ENCODE data around the gene RTN1. TPM values are rescaled to one million over a fixed set of nuclear protein-coding genes. Genes with fewer than 3 reads are reported as not detected.
A peak's percentile ranks its signal among the peaks of the same experiment; 100 is the strongest.

The RTN1 gene
- total and polyA plus RNA-seq, 7 donors: 1.2 to 25.7 (median 8.0) TPM

DNA sequence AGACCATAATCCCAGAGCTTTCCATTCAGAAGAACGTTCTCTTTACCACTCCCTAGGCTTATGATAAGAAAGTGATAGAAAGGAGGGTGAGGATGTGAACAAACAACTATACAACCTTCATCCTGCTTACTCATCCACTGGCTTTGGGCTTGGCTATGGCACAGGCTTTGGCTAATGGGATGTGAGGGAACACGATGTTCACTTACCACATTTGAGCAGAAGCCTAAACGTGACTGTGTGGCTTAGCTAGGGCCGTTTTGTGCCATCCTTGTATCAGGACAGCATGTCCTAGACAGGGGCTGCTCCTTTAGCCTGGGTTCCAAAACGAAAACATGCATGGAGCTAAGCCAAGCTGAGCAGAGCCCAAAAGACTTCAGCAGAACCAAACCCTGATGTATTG is 175.4 kb downstream of the RTN1 start:
- TF ChIP-seq EP300 (IDR thresholded peaks at IDR 0.05) (no peak), POLR2AphosphoS5 (IDR thresholded peaks at IDR 0.05) (no peak), POLR2A (IDR thresholded peaks at IDR 0.05) (no peak)
- TF ChIP-seq, protein P1, sequence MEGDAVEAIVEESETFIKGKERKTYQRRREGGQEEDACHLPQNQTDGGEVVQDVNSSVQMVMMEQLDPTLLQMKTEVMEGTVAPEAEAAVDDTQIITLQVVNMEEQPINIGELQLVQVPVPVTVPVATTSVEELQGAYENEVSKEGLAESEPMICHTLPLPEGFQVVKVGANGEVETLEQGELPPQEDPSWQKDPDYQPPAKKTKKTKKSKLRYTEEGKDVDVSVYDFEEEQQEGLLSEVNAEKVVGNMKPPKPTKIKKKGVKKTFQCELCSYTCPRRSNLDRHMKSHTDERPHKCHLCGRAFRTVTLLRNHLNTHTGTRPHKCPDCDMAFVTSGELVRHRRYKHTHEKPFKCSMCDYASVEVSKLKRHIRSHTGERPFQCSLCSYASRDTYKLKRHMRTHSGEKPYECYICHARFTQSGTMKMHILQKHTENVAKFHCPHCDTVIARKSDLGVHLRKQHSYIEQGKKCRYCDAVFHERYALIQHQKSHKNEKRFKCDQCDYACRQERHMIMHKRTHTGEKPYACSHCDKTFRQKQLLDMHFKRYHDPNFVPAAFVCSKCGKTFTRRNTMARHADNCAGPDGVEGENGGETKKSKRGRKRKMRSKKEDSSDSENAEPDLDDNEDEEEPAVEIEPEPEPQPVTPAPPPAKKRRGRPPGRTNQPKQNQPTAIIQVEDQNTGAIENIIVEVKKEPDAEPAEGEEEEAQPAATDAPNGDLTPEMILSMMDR (IDR thresholded peaks at IDR 0.05): no peak
- Histone ChIP-seq H3K4me3 (no peak overlapping the region), H3K9me3 (no peaks in the 10 kb centered on the region), H3K27me3 (no peaks in the 10 kb centered on the region), H3K36me3 (no peaks in the 10 kb centered on the region), H3K27ac (no peak overlapping the region), H3K4me1 (no peaks in the 10 kb centered on the region)
- intact Hi-C loops (cut with DNase I): no loop called here
- WGBS, 2 donors: 31 to 69% methylated on average over 5 of the region's 5 CpGs
- DNase-seq: no peak

DNA sequence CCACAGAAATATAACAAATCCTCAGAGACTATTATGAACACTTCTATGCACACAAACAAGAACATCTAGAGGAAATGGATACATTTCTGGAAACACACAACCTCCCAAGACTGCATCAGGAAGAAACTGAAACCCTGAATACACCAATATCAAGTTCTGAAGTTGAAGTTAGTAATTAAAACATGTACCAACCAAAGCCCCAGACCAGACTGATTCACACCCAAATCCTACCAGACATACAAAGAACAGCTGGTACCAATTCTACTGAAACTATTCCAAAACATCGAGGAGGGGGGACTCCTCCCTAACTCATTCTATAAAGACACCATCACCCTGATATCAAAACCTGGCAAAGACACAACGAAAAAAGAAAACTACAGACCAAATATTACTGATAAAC is 179.3 kb downstream of the RTN1 start:
- H3K36me3 ChIP-seq: no peaks in the 10 kb centered on the region
- H3K9me3 ChIP-seq: no peaks in the 10 kb centered on the region
- intact Hi-C loops (cut with DNase I): no loop called here
- H3K4me1 ChIP-seq: no peaks in the 10 kb centered on the region
- no peak overlapping the region for H3K4me3 ChIP-seq
- no peak overlapping the region for H3K27ac ChIP-seq
- 60 to 72% methylated on average over 2 of the region's 2 CpGs for WGBS, 2 donors
- no peaks in the 10 kb centered on the region for H3K27me3 ChIP-seq
- TF ChIP-seq EP300 (IDR thresholded peaks at IDR 0.05) (no peak), POLR2A (IDR thresholded peaks at IDR 0.05) (no peak), POLR2AphosphoS5 (IDR thresholded peaks at IDR 0.05) (no peak)
- no peak for DNase-seq

DNA sequence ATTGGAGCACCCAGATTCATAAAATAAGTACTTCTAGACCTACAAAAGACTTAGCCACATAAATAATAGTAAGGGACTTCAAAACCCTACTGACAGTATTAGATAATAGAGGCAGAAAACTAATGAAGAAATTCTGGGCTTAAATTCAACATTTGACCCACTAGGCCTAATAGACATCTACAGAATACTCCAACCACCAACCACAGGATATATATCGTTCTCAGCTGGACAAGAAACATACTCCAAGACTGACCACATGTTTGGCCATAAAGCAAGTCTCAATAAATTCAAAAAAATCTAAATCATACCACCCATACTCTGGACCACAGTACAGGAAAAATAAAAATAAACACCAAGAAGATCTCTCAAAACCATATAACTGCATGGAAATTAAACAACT is 180.2 kb downstream of the RTN1 start:
- no peaks in the 10 kb centered on the region for H3K27me3 ChIP-seq
- TF ChIP-seq EP300 (IDR thresholded peaks at IDR 0.05) (no peak), POLR2A (IDR thresholded peaks at IDR 0.05) (no peak), POLR2AphosphoS5 (IDR thresholded peaks at IDR 0.05) (no peak)
- TF ChIP-seq, protein P1 (IDR thresholded peaks at IDR 0.05): no peak
- no peak overlapping the region for H3K4me3 ChIP-seq
- H3K27ac ChIP-seq: no peak overlapping the region
- H3K36me3 ChIP-seq: no peaks in the 10 kb centered on the region
- intact Hi-C loops (cut with DNase I): no loop called here
- no peaks in the 10 kb centered on the region for H3K4me1 ChIP-seq
- WGBS, 2 donors: 27 to 77% methylated on average over 1 of the region's 1 CpG
- H3K9me3 ChIP-seq: no peaks in the 10 kb centered on the region
- DNase-seq: no peak

DNA sequence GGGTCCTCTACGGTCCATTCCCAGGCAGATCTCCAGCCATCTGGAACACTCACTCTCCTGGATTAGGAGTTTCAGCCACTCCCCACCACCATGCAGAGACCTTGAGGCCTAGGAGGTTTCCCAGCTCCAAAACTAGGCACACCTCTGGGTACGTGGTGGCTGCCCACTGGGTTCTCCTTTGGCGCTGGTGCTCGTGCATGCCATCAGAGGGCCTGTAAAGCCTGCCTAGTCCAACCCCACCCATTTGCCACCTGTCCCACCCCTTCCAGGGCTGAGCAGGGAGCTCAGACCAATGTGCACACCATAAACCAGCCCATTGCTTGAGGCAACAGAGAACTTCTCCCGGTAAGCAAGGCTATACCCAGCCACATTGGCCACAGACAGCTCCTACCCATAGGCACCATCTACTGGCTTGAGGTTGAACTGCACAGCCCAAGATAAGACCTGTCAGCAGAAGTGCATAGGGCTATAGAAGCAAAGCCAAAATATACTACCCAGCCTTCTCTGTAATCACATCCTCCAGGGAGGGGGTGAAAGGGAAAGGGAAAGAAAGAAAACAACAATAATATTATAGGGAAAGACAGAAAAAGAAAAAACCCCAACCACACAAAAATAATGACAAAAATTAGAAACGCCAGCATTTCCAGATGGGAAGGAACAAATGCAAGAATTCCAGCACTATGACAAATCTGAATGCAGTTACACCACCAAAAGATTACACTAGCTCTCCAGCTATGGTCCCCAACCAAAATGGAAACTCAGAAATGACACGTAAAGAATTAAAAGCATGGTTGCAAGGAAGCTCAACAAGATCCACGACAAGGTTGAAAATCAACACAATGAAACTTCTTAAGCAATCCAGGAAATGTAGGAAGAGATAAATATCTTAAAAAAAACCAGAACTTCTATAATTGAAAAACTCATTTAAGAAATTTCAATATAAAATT is 182.1 kb downstream of the RTN1 start:
- Histone ChIP-seq H3K4me1 (no peaks in the 10 kb centered on the region), H3K36me3 (no peaks in the 10 kb centered on the region), H3K27ac (no peak overlapping the region), H3K4me3 (no peak overlapping the region), H3K9me3 (no peaks in the 10 kb centered on the region), H3K27me3 (no peaks in the 10 kb centered on the region)
- TF ChIP-seq POLR2AphosphoS5 (IDR thresholded peaks at IDR 0.05): no peak
- TF ChIP-seq, protein P1 (IDR thresholded peaks at IDR 0.05): peak in 2 of 4 experiments; percentile 17 to 22
- intact Hi-C loops (cut with DNase I): no loop called here
- WGBS, 2 donors: 78% methylated on average over 8 of the region's 8 CpGs
- no peak for DNase-seq

DNA sequence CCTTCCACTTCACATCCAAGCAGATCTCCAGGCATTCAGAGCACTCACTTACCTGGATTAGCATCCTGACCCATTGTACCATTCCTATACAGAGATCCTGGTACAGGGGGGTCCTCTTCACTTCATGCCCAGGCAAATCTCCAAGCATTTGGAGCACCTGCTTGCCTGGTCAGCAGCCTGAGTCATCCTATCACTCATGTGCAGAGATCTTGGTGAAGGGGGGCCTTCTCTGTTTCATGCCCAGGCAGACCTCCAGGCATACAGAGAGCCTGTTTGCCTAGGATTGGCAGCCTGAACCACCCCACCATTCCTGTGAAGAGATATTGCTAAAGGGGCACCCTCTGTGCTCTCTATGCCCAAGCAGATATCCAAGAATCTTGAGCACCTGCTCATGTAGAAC is 182.9 kb downstream of the RTN1 start:
- Histone ChIP-seq H3K9me3 (no peaks in the 10 kb centered on the region), H3K27me3 (no peaks in the 10 kb centered on the region), H3K27ac (no peak overlapping the region), H3K4me1 (no peaks in the 10 kb centered on the region), H3K4me3 (no peak overlapping the region), H3K36me3 (no peaks in the 10 kb centered on the region)
- TF ChIP-seq, protein P1 (IDR thresholded peaks at IDR 0.05): no peak
- TF ChIP-seq POLR2AphosphoS5 (IDR thresholded peaks at IDR 0.05): no peak
- no peak for TF ChIP-seq POLR2A (IDR thresholded peaks at IDR 0.05)
- no peak for TF ChIP-seq EP300 (IDR thresholded peaks at IDR 0.05)
- intact Hi-C loops (cut with DNase I): no loop called here
- DNase-seq: no peak

Data from sigmoid colon (tissue), 7 donors.